Pons (tissue), 1 donor: ENCODE data around the gene OR11L1.

Experiments used
- DNase-seq: peaks from one replicate; pipeline ENCODE4 v3.0.0-alpha.2; 2016; ENCODE audit warnings: low spot score

The OR11L1 gene

GRCh38 chr1:247797518-247797917 lies 44.2 kb downstream of the OR11L1 start:
- no peak for DNase-seq
